GM19468 (cell line): ENCODE data around the gene TMC2.
"Not testable (repeated sequence)": the region's sequence is repeated elsewhere in the genome, so short reads cannot be mapped to it uniquely, and the experiment has no call there.

Experiments used
- ATAC-seq: cut with Tn5 transposase; IDR thresholded peaks from one replicate; pipeline ENCODE4 v1.9.1; 2021; ENCODE audit warnings: mild to moderate bottlenecking, moderate library complexity, moderate number of reproducible peaks; ENCODE audit not compliant: unreplicated experiment; ENCODE audit errors: extremely low read depth

The TMC2 gene

DNA sequence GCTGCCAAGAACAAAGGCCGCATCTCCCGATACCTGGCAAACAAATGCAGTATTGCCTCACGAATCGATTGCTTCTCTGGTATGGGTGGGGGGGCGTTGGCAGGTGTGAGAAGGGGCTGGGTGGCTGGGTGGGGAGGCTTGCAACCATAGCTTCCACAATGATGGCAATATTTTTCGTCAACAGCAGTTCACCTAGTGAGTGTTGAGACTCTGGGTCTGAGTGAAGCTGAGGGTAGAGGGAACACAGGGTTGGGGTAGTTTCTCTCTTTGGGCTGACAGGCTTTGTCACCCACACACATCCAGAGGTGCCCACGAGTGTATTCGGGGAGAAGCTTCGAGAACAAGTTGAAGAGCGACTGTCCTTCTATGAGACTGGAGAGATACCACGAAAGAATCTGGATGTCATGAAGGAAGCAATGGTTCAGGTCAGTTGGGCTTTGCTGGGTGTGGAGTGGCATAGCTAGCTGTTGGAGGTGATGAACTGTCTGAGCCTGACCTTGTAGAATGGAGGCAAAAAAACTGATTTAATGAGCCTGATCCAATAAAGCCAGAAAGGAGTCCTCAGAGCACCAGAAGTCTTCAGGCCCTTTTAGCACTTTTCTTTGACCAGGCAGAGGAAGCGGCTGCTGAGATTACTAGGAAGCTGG lies 120.2 kb downstream of the TMC2 start:
- no peak for ATAC-seq

DNA sequence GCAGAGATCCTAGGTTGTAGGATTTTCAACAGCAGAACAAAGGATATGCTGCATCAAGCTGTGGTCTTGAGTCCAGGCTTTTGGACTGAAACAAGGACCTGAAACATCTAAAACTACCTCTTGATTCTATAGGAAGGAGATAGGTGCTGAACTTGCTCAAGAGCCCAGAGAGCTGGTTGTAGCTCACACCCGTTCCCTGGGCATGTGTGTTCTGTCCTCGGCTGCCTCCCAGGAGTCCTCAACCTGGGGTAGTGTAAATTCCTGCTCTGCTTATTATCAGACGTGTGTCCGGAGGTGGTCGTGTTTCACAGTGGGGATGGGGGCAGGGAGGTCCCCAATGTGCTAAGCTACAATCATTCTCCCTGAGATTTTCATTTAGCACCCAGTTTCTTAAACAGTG lies 120.9 kb downstream of the TMC2 start:
- no peak for ATAC-seq

DNA sequence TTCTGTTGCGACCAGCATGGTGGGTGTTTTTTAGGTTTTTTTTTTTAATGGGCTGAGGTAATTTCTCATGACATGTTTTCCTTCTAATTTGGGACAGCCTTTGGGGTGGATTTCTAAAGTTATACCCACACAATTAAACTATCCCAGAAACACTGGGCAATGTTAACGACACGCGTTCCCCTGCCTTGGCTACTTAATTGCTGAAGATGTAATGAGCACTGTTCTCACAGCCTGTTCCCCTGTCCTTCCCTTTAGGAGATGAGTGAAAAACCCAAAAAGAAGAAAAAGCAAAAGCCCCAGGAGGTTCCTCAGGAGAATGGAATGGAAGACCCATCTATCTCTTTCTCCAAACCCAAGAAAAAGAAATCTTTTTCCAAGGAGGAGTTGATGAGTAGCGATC lies 121.3 kb downstream of the TMC2 start:
- no peak for ATAC-seq

DNA sequence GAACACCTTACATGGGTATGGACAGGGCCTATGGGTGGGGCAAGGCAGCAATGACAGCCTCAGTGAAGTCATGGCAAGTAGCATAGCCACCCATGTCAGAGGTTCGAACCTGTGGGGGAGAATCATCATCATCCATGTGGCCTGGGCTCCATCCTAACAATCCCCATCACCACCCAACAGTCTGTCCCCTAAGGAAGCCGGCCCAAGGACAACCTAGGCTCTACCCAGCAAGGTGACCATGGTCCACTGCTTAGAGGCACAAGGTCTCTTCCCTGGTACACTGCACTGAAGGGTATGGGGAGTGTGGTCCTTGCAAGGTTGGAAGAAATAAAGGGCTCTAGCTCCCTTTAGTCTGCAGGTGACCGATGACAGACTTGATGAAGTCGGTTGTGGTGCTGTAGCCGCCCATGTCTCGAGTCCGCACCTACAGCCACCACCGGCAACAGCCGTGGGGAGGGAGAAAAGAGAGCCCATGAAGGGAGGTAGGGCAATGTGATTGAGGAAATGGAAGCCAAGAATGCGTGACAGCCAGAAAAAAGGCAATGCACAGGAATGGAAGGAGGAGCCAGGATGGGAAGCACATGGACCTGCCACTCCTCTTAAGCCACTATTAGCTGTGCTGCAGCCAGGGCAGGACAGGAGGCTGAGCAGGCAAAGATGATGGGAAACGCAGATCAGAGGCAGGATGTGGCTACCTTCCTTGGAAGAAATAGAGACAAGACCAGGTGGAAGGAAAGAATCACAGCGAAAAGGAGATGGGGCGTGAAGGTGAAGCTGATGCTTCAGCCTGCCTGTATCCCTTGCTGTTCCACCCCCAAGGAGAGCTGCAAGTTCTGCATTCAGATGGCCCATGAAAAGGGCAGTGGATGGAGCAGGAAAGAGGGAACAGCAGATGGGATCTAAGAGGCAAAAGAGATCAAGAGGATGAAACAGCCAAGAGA lies 122.3 kb downstream of the TMC2 start:
- ATAC-seq: no peak

DNA sequence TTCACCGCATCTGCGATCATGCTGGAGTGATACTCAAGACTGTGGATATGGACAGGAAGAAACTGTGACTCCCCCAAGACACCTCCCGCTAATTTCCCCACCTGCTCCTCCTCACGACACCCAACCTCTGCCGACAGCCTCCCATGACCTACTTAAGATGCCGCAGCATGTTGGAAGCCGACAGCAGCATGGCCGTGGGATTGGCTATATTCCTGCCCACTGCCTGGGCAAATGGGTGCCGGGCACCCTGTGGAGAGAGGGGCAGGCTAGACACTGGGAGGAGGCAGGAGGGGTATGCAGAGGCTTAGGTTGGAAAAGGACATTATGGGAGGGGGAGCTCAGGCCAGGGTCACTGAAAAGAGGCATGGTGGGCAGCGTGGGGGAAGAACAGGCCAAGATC lies 123.2 kb downstream of the TMC2 start:
- ATAC-seq: no peak

DNA sequence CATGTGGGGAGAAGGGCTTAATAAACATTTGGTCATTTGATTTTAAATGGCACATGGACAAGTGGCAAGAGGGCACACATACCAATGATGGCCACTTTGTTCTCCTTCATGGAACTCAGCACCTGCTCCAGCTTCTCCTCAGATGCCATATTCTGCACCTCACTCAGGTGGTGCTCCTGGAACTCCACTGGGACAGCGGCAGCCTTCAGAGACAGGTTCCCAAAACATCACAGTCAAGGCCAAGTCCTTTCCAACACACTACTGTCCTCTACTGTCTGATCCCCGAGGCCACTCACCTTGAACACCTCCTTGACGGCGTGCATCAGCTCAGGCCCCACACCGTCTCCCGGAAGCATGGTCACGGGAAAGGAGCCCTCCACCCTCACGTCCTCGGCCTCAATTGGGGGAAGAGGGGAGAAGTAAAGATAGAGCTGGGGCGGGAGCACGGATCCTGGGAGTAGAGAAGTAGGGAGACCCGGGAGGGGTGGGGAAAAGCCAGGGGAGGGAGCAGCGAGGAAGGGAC lies 127.1 kb downstream of the TMC2 start:
- no peak for ATAC-seq

DNA sequence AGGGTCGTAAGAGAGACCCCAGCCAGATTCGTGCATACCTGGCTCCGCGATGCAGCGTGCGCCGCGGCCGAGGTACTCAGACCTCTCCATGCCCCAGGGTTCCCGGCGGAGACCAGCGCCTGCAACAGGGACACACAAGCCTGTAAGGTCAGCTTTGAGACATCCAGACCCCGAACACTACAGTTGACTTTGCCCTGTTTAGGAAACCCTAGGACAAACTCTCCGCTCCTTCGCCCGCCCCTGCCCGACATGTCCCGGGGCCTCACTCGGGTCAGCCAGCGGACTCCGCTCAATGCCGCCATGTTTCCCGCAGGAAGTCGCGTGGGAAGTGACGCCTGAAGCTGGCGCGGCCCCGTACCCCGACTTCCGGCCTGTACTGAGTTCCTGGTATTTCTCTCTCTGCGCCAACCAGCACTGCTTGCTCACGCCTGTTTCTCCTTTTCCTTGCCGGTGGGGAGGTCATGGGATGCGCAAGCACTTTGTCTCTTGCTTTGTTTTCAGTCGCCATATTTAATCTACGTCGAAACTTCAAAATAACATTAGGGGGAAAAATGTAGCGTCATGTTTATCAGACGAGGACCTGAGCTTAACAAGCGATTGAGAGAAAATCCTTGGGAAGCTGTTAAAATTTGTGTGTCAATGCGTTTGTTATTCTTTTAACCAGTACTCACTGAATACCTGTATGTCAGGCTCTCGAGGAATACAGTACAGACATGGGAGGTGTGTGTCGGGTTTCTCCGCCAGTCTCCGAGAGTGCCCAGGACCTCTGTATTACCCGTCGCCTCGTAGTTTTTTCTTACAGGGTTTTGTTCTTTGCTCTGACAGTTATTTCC lies 127.7 kb downstream of the TMC2 start, which contains the start of gene IDH3B:
TSS of gene IDH3B (minus strand) at position 330 of the 833 bp plus-strand sequence. CDS start at position 302, 28 bp downstream.
- peak; percentile 67 for ATAC-seq

DNA sequence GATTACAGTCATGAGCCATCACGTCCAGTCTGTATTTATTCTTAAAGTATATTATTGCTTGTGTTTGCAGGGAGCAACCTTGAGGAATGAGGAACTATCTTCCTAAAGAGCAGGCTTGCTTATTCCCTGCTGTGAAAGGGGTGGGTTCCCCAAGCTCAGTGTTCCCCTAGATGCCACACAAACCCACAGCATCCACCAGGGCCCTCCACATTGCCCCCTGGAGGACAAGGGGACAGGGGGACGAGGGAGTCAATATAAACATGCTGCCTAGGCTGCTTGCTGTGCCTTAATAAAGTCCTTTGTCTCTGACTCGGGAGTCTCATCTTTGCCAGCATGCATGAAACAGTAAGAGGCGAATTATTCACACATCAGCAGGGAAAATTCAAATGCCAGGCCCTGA lies 135.6 kb downstream of the TMC2 start:
- no peak for ATAC-seq

DNA sequence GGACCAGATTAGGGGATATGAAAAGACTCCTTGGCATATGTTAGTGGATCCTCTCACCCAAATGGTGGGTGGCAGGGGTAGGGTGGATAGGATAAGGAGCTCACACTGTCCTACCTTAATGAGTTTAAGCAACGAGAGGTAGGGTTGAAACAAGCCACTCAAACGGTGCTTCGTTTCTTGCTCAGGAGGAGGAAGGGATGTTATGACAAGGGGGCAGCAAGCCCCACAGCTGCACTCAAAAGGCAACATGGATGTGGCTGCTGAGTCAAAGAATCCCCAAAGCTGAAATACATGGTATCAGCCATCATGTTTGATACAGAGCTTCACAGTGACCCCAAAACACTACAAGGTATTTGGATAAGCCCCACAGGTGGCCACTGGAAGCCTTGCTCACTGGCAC lies 136.1 kb downstream of the TMC2 start:
- ATAC-seq: no peak

DNA sequence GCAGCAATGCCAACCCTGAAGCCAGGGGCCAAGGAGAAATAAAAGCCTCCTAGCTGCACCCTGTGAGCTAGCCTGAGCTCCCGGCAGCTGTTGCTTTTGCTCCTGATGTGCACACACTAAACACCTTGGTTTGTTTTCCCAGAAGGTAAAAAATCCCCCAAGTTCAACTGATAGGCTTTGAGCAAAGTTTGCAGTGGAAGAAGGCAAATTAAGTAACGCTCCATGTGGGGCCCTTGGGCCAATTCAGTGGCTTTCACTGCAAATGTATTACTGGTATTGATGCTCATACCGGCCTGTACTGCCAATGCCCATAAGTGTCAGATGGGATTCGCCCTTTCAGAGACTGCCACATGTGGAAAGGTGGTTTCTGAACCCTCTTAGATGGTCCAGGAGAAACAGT lies 137.1 kb downstream of the TMC2 start:
- ATAC-seq: no peak

DNA sequence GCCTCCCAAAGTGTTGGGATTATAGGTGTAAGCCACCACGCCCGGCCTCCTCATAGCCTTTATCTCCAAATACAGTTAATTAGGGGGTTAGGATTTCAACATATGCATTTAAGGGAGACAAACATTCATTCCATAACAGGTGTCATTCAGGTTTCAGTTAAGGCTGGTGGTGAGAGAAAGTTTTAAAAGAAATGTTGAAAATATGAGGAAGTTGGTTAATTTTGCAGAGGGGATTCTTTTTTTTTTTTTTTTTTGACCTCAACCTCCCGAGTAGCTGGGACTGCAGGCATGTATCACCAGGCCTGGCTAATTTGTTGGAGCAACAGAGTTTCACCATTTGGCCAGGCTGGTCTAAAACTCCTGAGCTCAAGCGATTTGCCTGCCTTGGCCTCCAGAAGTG lies 143.7 kb downstream of the TMC2 start:
- no peak for ATAC-seq

DNA sequence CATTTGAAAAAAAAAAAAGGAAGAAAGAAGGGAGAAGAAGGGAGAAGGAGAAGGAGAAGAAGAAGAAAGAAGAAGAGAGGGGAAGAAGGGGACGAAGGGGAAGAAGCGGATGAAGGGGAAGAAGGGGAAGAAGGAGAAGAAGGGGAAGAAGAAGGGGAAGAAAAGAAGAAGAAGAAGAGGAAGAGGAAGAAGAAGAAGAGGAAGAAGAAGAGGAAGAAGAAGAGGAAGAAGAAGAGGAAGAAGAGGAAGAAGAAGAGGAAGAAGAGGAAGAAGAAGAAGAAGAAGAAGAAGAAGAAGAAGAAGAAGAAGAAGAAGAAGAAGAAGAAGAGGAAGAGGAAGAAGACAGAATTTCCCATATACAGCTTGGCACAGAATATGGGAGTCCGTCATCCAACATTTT lies 145.7 kb downstream of the TMC2 start:
- ATAC-seq: not testable (repeated sequence)

DNA sequence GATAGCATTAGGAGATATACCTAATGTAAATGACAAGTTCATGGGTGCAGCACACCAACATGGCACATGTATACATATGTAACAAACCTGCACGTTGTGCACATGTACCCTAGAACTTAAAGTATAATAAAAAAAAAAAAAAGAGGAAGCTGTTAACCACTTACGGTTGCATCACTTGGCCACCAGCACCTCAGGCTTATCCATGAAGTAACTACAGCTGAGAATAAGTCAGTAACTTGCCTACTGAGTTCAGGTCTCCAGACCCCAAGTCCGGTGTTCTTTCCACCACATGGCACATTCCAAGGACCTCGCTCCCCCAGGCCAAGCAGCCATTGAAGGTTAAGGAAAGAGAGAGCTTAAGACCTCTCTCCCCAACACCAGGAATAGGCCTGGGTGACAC lies 148.4 kb downstream of the TMC2 start:
- ATAC-seq: not testable (repeated sequence)

DNA sequence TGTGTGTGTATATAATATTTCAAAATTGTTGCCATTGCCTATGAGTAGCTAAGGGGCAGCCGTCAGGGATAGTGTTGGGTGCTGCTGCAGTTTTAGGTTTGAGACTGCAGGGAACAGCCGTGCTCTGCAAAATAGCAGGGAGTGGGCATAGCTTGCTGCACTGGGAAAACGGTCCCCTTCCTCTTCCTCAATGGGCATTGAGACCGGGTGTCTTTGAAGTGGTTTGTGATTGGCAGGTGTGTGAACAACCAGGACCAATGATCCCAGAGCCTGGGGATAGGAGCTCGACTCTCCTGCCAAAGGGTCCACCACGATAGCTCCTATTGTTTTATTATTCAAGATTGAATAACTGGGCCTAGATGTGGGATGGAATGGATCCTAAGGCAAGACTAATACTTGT lies 151.1 kb downstream of the TMC2 start:
- no peak for ATAC-seq

DNA sequence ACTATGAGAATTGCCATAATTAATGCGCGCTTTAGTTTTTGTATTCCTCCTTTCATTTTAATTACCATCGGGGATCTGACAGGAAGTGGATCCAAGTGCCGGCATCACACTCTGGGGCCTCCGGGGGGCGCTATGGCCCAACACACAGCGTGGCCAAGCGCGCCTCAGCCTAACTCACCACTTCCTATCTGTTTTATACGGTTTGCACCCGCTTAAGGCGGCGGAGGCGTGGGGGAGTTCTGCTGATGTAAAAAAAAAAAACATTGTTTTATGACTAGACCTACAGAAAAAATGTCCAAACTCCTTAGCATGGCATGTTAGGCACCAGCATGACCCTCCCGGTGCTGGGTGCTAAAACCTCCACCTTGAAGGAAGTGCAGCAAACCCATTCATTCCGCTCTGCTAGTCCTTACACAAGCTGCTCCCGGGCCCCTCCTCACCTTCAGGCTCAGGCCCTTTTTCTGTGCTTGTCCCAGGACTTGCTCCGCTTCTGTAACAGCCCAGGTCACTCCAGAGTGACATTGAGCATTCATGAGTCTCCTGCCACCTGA lies 151.7 kb downstream of the TMC2 start:
- ATAC-seq: no peak

DNA sequence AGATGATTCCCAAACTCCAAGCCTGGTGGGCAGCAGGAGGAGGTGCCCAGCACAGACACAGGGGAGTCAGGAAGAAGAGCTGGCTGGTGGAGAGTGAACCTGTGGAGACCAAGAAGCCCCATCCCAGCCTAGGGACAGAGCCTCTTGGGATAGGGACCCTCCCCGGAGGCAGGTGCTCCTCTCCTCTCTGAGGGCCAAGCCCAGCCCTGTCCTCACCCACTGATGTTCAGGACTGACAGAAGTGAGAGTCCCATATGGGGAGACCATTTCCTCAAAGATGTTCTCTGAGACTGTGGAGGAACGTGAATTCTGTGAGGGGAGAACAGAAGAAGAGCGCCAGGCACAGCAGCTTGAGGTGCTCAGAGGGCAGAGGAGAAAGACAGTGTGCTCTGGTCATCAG lies 153.8 kb downstream of the TMC2 start:
- no peak for ATAC-seq

DNA sequence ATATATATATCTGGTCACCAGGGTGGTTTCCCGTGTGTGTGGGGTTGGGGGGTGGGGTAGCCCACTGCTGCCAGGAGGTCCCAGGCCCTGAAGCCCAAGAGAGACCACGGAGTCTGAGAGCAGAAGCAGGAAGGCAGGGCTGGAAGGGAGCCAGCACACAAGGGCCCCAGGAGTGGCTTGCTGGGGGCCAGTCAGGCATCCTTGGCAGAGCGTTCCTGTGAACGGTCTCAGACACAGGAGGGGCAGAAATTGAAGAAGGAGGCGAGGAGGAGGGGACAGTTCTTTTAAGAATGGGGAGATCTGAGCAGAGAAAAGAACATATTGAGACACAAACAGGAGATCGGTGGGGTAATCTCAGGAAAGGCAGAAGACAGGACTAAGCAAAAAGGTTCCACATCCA lies 154.3 kb downstream of the TMC2 start:
- ATAC-seq: no peak

DNA sequence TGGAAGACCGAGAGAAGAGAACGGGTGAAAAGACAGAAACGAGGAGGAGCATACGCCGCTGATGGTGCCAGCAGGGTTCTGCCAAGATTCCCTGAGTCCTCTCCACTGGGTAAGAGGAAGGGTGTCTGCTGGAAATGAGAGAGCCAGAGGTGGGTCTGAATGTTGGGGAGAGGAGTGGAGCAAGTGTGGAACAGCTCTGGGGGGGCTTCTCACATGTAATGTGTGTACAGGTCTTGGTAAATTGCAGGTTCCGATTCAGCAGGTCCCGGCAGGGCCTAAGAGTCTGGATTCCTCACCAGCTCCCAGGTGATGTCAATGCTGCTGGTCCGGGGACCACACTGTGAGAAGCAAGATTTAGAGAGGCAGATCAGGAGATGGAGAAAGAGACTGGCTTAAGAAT lies 154.8 kb downstream of the TMC2 start:
- no peak for ATAC-seq
